ENCODE measurements around the gene CRIP1.

CRIP1 gene

GRCh38 chr14:105452963-105453362, 33.7 kb upstream of the CRIP1 start:
- no peak for DNase-seq

GRCh38 chr14:105453847-105454246, 32.8 kb upstream of the CRIP1 start:
- DNase-seq, result no peak

- DNase-seq, result no peak
Observed at GRCh38 chr14:105455086-105455640, 31.5 kb upstream of the CRIP1 start.

GRCh38 chr14:105455766-105456660, 30.7 kb upstream of the CRIP1 start:
- DNase-seq, result no peak

GRCh38 chr14:105456736-105457617, 29.7 kb upstream of the CRIP1 start:
- no peak for DNase-seq

GRCh38 chr14:105458010-105458409, 28.7 kb upstream of the CRIP1 start:
- no peak for DNase-seq

GRCh38 chr14:105458571-105458970, 28.1 kb upstream of the CRIP1 start:
- DNase-seq, result no peak

- DNase-seq, result no peak
Observed at GRCh38 chr14:105460116-105460515, 26.6 kb upstream of the CRIP1 start.

GRCh38 chr14:105460616-105461015, 26.1 kb upstream of the CRIP1 start:
- no peak for DNase-seq

GRCh38 chr14:105461903-105462302, 24.8 kb upstream of the CRIP1 start:
- DNase-seq, result no peak

GRCh38 chr14:105464501-105464900, 22.2 kb upstream of the CRIP1 start:
- DNase-seq, result no peak

- no peak for DNase-seq
Observed at GRCh38 chr14:105465209-105466031, 21.3 kb upstream of the CRIP1 start.

- DNase-seq, result no peak
Observed at GRCh38 chr14:105466531-105467248, 20.0 kb upstream of the CRIP1 start.

GRCh38 chr14:105467249-105467941, 19.3 kb upstream of the CRIP1 start:
- DNase-seq, result no peak

- DNase-seq, result no peak
Observed at GRCh38 chr14:105467942-105468471, 18.7 kb upstream of the CRIP1 start.

GRCh38 chr14:105468621-105469241, 18.0 kb upstream of the CRIP1 start:
- no peak for DNase-seq

- no peak for DNase-seq
Observed at GRCh38 chr14:105469456-105470349, 17.0 kb upstream of the CRIP1 start.

- no peak for DNase-seq
Observed at GRCh38 chr14:105470350-105471296, 16.1 kb upstream of the CRIP1 start.

Measured in suppressor macrophage treated with lipopolysaccharide for 4 hours (primary cell).